ENCODE data around the gene DESI1.

DNA sequence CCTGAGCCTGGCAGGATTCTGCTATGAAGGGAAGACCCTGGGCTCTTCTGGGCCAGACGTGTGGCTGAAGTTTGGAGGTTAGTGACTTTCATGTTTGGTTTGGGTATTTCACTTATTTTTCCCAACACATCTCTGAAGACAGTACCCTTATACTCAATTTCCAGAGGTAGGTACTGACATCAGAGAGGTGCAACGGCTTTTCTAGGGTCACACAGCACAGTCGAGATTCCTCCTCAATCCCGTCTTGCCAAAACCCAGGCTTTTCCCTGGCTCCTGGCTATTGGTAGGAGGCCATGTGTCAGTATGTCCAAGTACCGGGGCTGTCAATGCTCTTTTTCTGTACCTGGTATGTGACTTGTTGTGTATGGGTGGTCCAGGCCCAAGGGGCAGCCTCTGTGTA lies 25.1 kb downstream of the DESI1 start:
- TF ChIP-seq, protein P1, sequence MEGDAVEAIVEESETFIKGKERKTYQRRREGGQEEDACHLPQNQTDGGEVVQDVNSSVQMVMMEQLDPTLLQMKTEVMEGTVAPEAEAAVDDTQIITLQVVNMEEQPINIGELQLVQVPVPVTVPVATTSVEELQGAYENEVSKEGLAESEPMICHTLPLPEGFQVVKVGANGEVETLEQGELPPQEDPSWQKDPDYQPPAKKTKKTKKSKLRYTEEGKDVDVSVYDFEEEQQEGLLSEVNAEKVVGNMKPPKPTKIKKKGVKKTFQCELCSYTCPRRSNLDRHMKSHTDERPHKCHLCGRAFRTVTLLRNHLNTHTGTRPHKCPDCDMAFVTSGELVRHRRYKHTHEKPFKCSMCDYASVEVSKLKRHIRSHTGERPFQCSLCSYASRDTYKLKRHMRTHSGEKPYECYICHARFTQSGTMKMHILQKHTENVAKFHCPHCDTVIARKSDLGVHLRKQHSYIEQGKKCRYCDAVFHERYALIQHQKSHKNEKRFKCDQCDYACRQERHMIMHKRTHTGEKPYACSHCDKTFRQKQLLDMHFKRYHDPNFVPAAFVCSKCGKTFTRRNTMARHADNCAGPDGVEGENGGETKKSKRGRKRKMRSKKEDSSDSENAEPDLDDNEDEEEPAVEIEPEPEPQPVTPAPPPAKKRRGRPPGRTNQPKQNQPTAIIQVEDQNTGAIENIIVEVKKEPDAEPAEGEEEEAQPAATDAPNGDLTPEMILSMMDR (IDR thresholded peaks at IDR 0.05), result no peak
- no peak for TF ChIP-seq EZH2 (IDR thresholded peaks at IDR 0.05)
- no peak for TF ChIP-seq EZH2phosphoT487 (IDR thresholded peaks at IDR 0.05)
